ENCODE measurements around the gene NEFH.

DNA sequence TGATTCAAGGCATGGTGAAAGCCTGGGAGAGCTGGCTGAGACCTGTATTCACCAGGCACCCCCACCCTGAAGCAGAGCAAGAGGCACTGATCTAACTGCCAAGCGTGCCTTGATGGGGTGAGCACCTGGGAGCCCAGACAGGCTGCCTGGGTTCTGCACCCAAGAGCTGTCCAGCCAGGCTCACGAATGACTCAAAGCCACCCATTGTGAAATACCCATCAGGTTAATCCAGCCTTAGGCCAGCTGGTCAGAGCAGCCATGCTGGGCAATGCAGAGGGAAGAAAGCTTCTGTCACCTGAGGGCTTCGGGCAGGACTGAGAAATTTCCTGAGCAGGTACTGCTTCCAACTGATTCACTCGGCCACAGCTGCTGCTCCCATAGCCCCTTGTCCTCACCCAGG lies 51.4 kb downstream of the NEFH start:
- no peak for TF ChIP-seq ZFX (IDR thresholded peaks at IDR 0.05)
- TF ChIP-seq, protein P1, sequence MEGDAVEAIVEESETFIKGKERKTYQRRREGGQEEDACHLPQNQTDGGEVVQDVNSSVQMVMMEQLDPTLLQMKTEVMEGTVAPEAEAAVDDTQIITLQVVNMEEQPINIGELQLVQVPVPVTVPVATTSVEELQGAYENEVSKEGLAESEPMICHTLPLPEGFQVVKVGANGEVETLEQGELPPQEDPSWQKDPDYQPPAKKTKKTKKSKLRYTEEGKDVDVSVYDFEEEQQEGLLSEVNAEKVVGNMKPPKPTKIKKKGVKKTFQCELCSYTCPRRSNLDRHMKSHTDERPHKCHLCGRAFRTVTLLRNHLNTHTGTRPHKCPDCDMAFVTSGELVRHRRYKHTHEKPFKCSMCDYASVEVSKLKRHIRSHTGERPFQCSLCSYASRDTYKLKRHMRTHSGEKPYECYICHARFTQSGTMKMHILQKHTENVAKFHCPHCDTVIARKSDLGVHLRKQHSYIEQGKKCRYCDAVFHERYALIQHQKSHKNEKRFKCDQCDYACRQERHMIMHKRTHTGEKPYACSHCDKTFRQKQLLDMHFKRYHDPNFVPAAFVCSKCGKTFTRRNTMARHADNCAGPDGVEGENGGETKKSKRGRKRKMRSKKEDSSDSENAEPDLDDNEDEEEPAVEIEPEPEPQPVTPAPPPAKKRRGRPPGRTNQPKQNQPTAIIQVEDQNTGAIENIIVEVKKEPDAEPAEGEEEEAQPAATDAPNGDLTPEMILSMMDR (conservative IDR thresholded peaks at IDR 0.05) = no peak

Measured in C4-2B (cell line).